Activated CD4-positive, alpha-beta T cell treated with anti-CD3 and anti-CD28 coated beads, Interleukin-2, amount 50 U/mL, for 16 hours (primary cell): ENCODE results near the gene GPR132.
A peak's percentile ranks its signal among the peaks of the same experiment; 100 is the strongest.
"Not testable (repeated sequence)": the region's sequence is repeated elsewhere in the genome, so short reads cannot be mapped to it uniquely, and the experiment has no call there.

Experiments
- DNase-seq: peaks from one replicate; pipeline ENCODE4 v3.0.0-alpha.2; 2020

Gene GPR132

DNA sequence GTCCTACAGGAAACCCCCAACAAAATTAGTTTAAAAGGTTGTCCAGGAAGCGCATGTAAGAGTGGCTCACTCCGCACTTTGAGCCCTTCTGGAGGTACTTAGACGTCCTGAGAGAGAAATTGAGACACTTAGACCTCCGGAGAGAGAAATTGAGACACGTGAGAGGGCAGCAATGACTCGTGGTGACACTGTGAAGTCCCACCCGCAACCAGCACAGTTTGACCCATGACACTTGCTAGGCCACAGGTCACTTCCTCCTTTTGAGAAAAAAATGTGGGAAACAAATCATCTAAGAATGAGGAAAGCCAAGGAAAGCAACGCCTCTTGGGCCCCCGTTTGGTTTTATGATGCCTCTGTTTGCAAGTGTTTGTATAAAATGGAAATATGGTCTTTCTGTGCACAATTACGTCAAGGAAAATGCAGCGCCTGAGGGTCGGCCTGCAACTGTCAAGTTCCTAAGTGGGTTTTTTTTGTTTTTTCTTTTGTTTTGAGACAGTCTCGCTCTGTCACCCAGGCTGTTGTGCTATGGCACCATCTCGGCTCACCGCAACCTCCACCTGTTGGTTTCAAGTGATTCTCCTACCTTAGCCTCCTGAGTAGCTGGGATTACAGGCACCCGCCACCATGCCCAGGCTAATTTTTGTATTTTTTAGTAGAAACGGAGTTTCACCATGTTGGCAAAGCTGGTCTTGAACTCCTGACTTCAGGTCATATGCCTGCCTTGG, 30.8 kb downstream of the GPR132 start:
- DNase-seq, result no peak

DNA sequence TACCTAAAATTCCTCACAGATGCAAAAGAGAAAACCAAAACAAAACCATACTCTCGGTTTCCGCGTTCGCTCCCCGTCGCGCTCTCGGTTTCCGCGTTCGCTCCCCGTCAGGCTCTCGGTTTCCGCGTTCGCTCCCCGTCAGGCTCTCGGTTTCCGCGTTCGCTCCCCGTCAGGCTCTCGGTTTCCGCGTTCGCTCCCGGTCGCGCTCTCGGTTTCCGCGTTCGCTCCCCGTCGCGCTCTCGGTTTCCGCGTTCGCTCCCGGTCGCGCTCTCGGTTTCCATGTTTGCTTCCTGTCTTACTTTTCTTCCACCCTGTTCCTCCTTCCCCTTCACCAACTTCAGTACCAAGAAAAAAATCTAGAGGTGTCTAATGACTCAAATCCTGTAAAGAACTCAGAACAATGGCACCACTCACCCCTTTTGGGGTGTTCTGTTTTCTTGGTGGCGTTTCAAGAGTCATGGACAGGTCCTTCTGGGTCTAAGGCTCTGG, 31.8 kb downstream of the GPR132 start:
- not testable (repeated sequence) for DNase-seq

DNA sequence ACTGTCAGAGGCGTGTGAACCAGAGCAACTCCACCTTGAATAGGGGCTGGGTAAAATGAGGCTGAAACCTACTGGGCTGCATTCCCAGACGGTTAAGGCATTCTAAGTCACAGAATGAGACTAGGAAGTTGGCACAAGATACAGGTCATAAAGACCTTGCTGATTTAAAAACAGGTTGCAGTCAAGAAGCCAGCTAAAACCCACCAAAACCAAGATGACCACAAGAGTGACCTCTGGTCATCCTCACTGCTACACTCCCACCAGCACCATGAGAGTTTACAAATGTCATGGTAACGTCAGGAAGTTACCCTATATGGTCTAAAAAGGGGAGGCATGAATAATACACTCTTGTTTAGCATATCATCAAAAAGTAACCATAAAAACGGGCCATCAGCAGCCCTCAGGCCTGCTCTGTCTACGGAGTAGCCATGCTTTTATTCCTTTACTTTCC, 32.8 kb downstream of the GPR132 start:
- not testable (repeated sequence) for DNase-seq

DNA sequence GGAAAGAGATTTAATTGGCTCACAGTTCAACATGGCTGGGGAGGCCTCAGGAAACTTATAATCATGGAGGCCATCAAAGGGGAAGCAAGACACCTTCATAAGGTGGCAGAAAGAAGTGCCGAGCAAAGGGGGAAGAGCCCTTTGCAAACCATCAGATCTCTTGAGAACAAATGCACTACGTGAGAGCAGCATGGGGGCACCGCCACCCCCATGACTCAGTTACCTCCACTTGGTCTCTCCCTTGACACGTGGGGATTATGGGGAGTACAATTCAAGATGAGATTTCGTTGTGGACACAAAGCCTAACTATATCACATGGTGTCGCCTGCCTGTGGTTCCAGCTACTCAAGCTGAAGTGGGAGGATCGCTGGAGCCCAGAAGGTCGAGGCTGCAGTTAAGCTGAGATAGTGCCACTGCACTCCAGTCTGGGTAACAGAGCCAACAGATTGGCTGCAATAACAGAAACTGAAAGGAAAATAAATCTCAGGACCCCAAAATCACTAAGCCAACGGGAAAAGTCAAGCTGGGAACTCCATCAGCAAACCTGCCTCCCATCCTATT, 34.3 kb downstream of the GPR132 start:
- DNase-seq, result no peak

DNA sequence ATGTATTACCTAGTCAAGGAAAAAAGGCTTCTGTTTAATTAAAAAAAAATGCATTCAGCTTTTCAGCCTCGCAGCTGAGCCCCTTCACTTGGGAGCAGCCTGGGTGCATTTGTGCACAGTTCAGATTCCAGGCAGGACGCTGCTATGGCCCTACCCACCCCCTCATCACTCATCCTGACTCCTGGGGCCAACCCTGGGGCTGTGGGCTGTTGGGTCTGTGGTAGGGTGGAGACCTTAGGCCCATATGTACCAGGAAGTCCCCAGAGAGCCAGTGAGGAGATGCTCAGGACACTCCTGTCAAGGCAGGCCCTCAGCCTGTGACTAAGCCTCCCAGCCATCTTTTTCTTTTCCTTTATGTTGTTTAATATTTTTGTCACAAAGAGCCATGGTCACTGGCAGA, 35.0 kb downstream of the GPR132 start:
- DNase-seq, result no peak

DNA sequence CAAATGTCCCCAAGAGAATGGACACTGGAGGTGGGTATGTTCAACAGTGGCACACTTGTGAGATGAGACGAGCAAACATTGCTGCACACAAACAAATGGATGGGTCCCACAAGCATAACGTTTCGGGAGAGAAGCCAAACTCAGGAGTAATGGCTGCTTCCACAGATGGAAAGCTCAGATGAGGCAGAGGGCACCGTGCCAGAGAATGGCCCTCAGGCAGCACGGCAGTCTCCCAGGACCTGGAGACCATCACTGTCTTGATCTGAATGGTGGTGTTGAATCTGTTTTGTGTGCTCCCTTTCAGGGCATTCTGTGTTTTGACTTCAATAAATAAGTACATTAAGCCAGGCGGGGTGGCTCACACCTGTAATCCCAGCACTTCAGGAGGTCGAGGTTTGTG, 35.8 kb downstream of the GPR132 start:
- DNase-seq, result no peak

DNA sequence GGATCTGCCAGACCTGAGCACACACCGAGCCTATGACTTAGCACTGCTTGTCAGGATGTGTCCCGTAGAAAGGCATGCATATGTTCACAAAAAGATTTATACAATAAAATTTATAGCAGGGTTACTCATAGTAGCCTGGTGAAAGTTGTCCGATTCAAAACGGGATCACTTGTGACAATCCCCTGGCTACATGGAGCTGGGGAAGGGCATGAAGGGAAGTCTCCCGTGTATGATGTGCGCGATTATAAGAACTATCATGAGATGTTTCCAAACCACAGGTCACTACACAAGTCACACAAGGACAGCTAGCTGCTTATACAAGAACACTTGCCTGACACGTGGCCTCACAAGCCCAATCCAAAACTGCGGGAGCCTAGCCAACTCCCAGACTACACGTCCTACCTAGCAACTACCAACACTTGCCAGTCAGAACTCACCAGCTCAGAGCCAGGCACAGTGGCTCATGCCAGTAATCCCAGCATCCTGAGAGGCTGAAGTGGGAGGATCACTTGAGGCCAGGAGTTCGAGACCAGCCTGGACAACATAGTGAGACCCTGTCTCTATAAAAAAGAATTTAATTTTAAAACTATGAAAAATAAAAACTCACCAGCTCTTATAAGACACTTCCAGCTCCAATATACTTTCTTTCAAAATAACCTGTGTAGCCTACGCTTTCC, 36.8 kb downstream of the GPR132 start:
- no peak for DNase-seq

DNA sequence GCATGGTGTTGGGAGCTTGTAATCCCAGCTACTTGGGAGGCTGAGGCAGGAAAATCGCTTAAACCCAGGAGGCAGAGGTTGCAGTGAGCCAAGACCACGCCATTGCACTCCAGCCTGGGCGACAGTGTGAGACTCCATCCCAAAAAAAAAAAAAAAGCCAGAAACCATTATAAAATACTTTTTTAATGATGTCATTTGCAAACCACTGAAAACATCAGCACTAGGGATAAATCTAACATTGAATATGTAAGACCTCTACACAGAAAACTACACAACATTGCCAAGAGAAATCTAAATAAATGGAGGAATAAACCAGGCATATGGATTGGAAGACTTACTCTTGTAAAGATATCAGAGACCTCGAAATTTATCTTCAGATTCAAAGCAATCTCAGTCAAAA, 37.5 kb downstream of the GPR132 start:
- DNase-seq, result not testable (repeated sequence)

DNA sequence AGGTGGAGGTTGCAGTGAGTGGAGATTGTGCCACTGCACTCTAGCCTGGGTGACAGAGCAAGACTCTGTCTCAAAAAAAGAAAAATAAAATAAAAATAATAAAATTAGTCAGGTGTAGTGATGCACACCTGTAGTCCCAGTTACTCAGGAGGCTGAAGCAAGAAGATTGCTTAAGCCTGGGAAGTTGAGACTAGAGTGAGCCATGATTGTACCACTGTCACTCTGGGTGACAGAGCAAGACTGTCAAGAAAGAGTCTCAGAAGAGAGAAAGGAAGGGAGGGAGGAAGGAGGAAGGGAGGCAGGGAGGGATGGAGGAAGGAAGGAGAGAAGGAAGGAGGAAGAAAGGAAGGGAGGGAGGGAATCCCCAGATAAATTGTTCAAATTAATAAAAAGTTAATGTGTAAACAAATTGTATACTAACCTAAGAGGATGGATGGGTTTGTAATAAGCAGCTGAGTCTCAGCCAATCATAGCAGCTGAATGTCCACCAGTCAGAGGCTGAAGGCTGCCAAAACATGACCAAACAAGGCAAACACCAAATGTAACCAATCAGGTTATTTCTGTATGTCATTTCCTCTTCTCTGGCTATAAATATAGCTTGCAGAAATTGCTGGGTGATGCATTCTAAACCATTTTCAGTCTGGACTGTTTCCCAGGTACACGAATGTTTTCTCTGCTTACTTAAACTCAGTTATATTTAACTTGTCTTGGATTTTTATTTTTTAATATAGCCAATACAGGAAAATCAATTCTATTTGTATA, 38.2 kb downstream of the GPR132 start:
- peak; percentile 35 for DNase-seq

DNA sequence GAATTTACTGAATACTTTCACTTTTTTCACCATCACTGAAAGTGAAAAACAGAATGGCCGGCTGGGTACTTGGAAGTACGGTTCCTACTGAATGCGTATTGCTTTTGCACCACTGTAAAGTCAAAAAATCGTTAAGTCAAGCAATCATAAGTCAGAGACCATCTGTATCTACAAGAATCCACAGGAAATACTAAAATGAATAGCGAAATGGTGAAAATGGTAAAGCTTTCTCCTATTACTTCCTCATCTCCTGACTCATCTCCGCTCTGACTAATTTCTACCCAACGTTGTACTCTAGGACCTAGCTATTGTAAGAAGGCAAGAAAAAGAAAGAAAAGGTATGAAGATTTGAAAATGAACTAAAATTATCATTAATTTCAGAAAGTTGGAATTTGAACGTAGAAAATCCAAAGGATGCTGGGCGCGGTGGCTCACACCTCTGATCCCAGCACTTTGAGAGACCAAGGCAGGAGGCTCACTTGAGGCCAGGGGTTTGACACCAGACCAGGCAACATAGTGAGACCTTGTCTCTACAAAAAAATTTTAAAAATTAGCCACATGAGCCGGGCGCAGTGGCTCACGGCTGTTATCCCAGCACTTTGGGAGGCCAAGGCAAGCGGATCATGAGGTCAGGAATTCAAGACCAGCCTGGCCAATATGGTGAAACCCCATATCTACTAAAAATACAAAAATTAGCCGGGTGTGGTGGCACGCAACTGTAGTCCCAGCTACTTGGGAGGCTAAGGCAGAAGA, 39.0 kb downstream of the GPR132 start:
- peak; percentile 92 for DNase-seq

DNA sequence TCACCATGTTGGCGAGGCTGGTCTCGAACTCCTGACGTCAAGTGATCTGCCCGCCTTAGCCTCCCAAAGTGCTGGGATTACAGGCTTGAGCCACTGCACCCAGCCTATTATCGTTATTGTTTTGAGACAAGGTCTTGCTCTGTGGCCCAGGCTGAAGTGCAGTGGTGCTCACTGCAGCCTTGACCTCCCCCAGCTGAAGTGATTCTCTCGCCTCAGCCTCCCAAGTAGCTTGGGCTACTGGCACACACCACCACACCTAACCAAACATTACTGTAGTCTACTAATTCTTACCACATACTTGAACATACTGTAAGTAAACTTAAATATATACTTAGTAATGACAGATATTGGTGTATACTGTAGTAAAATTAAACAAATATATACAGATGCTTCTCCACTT, 39.8 kb downstream of the GPR132 start:
- DNase-seq, result no peak

DNA sequence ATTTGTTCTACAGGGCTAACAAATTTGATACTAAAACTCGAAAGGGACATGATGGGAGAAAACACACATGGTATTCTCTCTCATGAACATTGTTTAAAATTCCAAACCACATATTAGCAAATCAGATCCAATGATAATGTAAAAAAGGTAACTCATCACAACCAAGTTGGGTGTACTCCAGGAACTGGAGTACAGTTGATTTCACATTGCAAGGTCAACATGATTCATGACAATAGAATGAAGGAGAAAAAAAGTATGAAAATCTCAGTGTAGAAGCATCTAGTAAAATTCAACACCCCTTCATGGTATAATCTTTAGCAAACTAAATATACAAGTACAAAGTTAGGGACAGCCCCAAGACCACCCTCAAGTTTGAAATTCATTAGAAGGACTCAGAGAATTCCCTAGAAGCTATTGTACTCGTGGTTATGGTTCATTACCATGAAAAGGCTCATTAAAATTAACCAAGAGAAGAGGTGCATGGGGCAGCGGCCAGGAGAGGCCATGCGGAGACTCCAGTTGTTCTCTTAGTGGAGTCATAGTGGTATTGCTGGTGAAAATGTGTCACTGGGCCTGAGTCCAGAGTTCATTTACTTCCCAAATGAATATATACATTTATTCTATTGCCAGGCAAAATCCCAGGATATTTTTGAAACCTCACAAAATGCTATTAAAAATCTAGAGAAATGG, 41.3 kb downstream of the GPR132 start:
- no peak for DNase-seq

DNA sequence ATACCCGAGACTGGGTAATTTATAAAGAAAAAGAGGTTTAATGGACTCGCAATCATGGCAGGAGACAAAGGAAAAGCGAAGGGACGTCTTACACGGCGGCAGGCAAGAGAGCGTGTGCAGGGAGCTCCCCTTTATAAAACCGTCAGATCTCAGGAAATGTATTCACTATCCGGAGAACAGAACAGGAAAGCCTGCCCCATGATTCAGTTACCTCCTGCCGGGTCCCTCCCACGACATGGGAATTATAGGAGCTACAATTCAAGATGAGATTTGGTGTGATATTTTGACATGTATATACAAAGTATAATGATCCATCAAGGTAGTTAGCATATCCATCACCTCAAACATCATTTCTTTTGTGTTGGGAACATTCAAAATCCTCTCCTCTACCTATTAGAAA, 42.1 kb downstream of the GPR132 start:
- DNase-seq, result no peak

DNA sequence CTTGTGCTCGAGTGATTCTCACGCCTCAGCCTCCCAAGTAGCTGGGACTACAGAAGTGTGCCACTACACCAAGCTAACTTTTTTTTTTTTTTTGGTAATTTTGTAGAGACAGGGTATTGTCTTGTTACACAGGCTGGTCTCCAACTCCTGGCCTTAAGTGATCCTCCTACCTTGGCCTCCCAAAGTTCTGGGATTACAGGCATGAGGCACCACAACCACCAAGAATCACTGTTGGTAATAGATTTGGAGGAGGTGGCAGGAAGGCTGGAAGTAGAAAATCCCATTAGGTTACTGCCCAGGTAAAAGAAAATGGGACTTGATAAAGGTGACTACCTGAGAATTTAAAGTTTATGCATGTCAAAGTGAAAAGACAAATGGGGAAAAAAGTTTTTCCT, 43.0 kb downstream of the GPR132 start:
- no peak for DNase-seq

DNA sequence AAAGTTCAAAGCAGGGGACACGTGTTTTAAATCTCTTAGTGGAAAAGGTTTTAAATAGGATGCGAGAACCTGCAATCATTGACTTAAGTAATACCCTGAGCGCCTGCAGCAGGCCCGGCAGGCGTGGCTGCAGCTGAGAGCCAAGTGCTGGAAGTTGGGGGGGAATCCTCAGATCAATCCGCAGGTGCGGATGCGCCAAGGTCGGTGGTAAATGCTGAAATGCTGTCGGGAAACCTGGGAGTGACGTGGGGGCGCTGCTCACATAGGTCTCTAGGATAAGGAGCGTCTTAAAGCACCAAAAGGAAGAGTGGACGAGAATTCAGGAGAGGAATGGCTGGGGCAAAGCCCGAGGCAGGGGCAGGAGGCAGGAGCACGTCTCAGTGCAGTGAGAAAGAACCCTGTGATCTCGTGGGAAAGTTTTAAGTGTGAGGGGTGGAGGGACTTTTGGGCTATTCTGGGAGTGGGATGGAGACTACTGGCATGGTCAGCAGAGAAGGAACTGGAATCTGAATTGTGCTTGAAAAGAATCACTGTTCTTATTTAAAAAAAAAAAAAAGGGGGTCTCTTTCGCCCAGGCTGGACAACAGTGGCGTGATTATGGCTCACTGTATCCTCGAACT, 43.5 kb downstream of the GPR132 start:
- DNase-seq, result peak; percentile 43

DNA sequence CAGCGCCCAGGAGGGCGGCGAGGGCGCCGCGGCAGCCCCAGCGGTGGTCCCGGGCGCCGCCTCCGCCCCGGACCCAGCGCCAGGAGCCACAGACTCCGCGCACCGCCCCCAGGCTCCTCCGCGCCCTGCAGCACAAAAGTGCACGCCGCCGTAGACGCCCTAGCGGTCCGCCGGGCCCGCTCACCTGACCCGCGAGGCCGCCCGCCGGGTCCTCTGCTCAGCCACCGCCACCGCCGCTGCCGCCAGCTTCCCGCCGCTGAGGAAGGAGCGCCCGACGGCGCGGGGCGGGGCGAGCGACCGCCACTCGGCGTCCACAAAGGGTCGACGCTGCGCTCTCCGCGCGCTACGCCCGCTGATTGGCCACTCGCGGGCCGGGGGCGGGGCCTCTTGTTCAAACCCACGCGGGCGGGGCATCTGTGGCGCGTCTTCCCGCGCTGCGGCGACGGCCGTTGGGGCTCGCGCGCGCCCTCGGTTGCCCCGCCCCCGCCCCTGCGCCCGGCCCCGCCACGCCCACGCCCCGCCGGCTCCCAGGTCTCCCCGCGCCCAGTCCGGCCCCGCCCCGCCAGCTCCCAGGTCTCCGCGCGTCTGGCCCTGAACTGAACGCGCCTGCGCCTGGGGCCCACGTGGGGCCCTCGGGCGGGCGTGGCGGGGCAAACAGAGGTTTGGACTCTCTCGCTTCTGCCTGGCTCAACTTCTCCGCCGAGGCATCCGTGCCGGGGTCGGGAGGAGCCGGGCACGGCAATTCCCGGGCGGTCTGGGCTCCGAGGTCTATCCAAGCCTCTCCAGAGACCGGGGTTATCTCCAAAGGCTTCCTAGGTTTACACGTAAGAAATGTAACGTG, 44.2 kb downstream of the GPR132 start, which contains the start of gene CDCA4:
CDCA4 (minus strand) TSS at position 269 of the 841 bp plus-strand sequence. CDS start 9,154 bp downstream, outside the sequence.
- DNase-seq, result peak; percentile 98

DNA sequence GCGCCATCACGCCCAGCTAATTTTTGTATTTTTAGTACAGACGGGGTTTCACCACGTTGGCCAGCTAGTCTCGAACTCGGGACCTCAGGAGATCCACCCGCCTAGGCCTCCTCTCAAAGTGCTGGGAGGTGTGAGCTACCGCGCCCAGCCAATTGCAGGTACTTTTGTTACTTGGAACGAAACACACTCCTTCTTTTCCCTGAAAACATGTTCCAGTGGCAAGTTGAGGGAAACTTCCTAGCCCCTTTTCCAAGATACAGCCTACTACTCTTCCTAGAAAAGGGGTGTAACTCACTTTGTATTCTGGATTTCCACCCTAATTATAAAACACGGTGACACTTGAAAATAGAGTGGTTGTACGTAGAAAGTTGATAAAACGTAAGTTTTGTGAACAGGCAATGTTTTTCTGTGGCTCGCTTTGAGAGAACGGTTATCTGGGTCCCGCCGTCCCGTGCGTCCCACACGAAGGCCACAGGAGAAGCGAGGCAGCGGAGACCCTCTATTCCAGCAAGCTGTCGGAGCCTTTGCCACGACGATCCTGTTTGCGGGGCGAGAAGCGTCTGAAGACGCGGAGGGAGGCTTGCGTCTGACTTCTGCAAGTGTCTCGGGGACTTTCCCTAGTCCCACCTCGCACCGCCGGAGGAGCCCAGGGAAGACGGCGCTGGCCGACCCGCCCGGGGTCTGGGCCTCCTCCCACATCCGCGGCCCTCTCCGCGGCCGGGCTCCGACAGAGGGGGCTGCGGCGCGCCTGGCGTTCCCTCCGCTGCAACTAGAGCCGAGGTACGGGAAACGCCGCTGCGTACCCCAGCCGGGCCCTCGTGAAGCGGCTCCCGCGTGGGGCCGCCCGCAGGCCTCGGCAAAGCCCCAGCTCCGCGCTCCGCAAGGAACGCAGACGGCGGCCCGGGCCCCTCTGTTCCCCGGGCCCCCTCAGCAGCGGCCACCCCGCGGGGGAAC, 45.1 kb downstream of the GPR132 start:
- peak; percentile 51 for DNase-seq

DNA sequence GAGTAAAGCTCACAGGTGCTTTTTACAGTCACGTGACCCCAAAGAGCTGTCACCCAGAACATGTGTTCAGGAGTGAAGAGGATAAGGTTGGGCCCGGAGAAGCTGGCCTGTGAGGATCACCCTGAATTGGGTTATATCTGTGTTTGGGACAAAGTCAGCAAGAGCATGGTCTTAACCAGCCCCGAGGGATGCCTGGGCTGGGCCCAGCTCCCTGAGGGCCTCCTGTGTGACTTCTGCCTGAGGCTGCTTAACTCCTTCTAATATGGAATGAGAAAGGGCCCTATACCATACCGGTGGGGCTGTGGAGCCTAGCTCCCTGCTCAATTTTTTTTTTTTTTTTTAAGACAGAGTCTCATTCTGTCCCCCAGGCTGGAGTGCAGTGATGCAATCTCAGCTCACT, 46.8 kb downstream of the GPR132 start:
- DNase-seq, result no peak

DNA sequence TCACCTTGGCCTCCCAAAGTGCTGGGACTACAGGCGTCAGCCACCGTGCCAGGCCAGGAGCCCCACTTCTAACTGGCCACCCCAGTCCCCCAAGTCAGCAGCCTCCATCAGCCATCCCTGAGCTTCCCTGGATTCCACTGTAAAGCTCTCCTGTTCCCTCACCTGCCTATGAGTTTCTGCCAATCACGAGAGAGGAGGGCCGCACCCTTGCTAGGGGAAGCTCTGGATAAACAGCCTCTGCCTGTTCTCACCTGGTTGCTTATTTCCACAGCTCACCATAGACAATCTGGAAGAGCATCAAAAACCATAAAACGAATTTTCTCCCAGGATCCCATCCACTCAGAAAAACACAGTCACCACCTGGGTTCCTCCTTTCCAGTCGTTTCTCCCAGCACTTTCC, 49.3 kb downstream of the GPR132 start:
- no peak for DNase-seq
